Measurements from ENCODE around the gene PCDHGA11.
"Not testable (repeated sequence)": the region's sequence is repeated elsewhere in the genome, so short reads cannot be mapped to it uniquely, and the experiment has no call there.

Gene PCDHGA11

DNA sequence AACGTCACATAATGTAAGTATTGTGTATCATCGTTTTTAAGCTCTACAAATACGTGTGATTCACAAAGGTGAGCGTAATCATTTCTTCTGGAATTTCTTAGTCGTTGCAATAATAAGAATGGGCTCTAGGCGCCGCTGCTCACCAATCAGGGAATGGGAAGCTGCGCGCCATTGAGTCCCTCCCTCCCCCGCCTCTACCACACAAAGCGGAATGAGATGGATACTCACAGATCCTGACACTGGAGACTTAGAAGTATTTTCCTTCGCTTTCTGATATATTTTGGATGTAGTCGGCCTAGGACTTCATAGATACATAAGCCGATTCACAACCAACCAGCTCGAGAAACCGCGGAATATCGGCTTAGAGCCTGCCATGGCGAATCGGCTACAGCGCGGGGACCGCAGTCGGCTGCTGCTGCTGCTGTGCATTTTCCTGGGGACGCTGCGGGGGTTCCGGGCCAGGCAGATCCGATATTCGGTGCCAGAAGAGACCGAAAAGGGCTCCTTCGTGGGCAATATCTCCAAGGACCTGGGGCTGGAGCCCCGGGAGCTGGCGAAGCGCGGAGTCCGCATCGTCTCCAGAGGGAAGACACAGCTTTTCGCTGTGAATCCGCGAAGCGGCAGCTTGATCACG is at the start of gene PCDHGA11:
Gene PCDHGA11, plus strand, starts transcription at position 197 of the 634 bp plus-strand sequence. Its CDS starts 177 bp downstream, at position 374.
- DNase-seq (ENCODE audit: low read depth in 2 of 2): peak in 1 of 2 donors; percentile 45

DNA sequence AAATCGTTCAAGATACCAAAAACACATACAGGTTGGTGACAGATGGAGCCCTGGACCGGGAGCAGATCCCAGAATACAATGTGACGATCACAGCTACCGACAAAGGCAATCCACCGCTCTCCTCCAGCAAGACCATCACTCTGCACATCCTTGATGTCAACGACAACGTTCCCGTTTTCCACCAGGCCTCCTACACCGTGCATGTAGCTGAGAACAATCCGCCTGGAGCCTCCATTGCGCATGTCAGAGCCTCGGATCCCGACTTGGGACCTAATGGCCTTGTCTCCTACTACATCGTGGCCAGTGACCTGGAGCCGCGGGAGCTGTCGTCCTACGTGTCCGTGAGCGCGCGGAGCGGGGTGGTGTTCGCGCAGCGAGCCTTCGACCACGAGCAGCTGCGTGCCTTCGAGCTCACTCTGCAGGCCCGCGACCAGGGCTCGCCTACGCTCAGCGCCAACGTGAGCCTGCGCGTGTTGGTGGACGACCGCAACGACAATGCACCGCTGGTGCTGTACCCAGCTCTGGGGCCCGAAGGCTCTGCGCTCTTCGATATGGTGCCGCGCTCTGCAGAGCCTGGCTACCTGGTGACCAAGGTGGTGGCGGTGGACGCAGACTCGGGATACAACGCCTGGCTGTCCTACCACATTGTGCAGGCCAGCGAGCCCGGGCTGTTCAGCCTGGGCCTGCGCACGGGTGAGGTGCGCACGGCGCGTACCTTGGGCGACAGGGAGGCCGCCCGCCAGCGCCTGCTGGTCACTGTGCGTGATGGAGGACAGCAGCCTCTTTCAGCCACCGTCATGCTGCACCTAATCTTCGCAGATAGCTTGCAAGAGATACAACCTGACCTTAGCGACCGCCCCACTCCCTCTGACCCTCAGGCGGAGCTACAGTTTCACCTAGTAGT is 49.0 kb upstream of the PCDHGA11 start:
- DNase-seq (ENCODE audit: low read depth in 2 of 2): no peak

DNA sequence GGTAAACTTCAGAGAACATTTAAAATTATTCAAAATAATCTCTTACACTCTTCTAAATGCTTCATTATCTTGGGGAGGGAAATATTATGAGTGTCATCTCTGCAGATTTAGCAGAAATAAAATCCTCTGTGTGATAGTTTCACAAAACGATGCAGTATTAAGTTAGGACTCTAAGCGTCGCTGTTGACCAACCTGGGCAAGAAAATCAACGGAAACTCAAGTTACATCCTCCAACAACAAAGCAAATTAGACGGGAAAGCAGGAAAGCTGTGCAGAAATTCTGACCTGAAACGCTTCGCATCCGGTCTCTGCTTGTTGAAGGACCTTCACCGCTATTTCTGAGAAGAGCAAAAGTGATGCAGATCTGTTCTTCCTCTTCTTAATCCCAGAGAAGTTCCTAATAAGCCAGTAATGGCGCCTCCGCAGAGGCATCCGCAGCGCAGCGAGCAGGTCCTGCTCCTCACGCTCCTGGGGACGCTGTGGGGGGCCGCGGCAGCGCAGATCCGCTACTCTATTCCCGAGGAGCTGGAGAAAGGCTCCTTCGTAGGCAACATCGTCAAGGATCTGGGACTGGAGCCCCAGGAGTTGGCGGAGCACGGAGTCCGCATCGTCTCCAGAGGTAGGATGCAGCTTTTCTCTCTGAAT is 47.1 kb upstream of the PCDHGA11 start, which contains the start of gene PCDHGA6:
Gene PCDHGA6, plus strand, starts transcription at position 219 of the 645 bp plus-strand sequence. Its CDS starts 193 bp downstream, at position 412.
- DNase-seq (ENCODE audit: low read depth in 2 of 2): no peak

DNA sequence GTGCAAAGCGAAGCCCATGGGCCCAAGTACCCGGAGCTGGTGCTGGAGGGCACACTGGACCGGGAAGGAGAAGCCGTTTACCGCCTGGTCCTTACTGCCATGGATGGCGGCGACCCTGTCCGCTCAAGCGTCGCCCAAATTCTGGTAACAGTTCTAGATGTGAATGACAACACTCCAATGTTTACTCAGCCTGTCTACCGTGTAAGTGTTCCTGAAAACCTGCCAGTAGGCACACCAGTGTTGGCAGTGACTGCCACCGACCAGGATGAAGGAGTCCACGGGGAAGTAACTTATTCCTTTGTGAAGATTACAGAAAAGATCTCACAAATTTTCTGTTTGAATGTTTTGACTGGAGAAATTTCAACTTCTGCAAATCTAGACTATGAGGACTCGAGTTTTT is 46.2 kb upstream of the PCDHGA11 start:
- DNase-seq (ENCODE audit: low read depth in 2 of 2): no peak

DNA sequence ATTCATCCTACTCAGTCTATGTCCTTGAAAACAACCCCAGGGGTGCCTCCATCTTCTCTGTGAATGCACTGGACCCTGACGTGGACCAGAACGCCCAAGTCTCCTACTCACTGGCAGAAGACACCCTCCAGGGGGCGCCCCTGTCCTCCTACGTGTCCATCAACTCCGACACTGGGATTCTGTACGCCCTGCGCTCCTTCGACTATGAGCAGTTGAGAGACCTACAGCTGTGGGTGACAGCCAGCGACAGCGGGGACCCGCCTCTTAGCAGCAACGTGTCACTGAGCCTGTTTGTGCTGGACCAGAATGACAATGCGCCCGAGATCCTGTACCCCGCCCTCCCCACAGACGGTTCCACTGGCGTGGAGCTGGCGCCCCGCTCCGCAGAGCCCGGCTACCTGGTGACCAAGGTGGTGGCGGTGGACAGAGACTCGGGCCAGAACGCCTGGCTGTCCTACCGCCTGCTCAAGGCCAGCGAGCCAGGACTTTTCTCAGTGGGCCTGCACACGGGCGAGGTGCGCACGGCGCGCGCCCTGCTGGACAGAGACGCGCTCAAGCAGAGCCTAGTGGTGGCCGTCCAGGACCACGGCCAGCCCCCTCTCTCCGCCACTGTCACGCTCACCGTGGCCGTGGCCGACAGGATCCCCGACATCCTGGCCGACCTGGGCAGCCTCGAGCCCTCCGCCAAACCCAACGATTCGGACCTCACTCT is 45.3 kb upstream of the PCDHGA11 start:
- not testable (repeated sequence) for DNase-seq (ENCODE audit: low read depth in 2 of 2)

DNA sequence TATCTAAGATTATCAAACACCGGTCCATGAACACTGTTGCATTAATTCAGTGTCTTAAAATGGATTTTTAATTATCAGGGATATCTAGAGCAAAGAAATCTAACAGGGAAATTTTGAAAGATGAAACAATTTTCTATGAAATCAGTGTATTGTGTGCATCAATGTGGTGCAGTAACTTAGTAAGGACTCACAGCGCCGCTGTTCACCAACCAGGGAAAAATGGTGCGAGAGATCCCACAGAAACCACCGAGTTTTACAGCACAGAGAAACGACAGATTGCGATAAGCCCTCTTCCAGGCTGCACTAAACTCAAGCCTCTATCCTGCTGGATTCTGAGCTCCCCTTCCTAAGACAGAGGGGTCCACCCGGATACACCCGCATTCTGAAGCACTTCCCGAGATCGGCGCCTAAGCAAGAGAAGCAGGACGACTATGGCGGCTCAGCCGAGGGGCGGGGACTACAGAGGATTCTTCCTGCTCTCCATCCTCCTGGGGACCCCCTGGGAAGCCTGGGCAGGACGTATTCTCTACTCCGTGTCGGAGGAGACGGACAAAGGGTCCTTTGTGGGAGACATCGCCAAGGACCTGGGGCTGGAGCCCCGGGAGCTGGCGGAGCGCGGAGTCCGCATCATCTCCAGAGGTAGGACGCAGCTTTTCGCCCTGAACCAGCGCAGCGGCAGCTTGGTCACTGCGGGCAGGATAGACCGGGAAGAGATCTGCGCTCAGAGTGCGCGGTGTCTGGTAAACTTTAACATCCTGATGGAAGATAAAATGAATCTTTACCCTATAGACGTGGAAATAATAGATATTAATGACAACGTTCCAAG is 38.2 kb upstream of the PCDHGA11 start, which contains the start of gene PCDHGA7:
Gene PCDHGA7, plus strand, starts transcription at position 274 of the 826 bp plus-strand sequence. Its CDS starts 158 bp downstream, at position 432.
- no peak for DNase-seq (ENCODE audit: low read depth in 2 of 2)

DNA sequence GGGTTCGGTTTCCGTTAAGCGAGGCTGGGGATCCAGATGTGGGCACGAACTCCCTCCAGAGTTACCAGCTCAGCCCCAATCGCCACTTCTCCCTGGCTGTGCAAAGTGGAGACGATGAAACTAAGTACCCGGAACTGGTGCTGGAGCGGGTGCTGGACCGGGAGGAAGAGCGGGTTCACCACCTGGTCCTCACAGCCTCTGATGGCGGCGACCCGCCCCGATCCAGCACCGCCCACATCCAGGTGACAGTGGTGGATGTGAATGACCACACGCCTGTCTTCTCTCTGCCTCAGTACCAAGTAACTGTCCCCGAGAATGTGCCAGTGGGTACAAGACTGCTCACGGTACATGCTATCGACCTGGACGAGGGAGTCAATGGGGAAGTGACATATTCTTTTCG is 37.5 kb upstream of the PCDHGA11 start:
- DNase-seq (ENCODE audit: low read depth in 2 of 2): no peak

DNA sequence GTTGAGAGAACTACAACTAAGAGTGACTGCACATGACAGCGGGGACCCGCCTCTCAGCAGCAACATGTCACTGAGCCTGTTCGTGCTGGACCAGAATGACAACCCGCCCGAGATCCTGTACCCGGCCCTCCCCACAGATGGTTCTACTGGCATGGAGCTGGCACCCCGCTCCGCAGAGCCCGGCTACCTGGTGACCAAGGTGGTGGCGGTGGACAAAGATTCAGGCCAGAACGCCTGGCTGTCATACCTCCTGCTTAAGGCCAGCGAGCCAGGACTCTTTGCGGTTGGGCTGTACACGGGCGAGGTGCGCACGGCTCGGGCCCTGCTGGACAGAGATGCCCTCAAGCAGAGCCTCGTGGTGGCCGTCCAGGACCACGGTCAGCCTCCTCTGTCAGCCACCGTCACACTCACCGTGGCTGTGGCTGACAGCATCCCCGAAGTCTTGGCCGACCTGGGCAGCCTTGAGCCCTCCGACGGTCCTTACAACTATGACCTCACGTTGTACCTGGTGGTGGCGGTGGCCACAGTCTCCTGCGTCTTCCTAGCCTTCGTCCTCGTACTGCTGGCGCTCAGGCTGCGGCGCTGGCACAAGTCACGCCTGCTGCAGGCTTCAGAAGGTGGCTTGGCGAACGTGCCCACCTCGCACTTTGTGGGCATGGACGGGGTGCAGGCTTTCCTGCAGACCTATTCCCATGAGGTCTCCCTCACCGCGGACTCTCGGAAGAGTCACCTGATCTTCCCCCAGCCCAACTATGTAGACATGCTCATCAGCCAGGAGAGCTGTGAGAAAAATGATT is 36.2 kb upstream of the PCDHGA11 start:
- DNase-seq (ENCODE audit: low read depth in 2 of 2): no peak

DNA sequence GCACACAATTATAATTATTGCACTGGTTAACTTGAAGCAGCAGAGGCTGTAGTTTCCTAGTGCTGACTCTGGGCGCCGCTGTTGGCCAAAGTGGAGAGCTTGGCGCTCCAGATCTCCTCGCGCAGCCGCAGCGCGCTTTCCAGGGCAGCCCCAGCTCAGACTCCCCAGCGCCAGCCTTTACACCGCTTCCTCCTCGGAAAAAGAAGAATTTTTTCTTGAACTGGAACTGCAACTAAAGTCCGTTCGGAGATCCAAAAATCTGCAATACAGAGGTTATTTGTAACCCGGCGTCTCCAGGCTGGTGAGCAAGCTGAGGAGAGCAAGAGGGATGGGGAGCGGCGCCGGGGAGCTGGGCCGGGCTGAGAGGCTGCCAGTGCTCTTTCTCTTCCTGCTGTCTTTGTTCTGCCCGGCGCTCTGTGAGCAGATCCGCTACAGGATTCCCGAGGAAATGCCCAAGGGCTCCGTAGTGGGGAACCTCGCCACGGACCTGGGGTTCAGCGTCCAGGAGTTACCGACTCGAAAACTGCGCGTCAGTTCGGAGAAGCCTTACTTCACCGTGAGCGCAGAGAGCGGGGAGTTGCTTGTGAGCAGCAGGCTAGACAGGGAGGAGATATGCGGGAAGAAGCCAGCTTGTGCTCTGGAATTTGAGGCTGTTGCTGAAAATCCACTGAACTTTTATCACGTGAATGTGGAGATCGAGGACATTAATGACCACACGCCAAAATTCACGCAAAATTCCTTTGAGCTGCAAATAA is 33.1 kb upstream of the PCDHGA11 start, which contains the start of gene PCDHGB4:
Gene PCDHGB4, plus strand, starts transcription at position 142 of the 755 bp plus-strand sequence. Its CDS starts 187 bp downstream, at position 329.
- DNase-seq (ENCODE audit: low read depth in 2 of 2): not testable (repeated sequence)

DNA sequence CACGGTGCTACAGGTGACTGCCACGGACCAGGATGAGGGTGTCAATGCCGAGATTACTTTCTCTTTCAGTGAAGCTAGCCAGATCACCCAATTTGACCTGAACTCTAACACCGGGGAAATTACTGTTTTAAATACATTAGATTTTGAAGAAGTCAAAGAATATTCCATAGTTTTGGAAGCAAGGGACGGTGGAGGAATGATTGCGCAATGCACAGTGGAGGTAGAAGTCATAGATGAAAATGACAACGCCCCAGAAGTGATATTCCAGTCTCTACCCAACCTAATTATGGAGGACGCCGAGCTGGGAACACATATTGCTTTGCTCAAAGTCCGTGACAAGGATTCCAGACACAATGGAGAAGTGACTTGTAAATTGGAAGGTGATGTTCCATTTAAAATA is 32.2 kb upstream of the PCDHGA11 start:
- DNase-seq (ENCODE audit: low read depth in 2 of 2): no peak

DNA sequence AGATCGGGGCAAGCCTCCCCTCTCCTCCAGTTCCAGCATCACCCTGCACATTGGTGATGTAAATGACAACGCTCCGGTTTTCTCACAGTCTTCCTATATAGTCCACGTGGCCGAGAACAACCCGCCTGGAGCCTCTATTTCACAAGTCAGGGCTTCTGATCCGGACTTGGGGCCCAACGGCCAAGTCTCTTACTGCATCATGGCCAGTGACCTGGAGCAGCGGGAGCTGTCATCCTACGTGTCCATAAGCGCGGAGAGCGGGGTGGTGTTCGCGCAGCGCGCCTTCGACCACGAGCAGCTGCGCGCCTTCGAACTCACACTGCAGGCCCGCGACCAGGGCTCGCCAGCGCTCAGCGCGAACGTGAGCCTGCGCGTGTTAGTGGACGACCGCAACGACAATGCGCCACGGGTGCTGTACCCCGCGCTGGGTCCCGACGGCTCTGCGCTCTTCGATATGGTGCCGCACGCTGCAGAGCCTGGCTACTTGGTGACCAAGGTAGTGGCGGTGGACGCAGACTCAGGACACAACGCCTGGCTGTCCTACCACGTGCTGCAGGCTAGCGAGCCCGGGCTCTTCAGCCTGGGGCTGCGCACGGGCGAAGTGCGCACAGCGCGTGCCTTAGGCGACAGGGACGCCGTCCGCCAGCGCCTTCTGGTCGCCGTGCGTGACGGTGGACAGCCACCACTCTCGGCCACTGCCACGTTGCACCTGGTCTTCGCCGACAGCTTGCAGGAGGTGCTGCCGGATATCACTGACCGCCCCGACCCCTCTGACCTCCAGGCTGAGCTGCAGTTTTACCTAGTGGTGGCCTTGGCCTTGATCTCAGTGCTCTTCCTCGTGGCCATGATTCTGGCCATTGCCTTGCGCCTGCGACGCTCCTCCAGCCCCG is 31.5 kb upstream of the PCDHGA11 start:
- DNase-seq (ENCODE audit: low read depth in 2 of 2): no peak

DNA sequence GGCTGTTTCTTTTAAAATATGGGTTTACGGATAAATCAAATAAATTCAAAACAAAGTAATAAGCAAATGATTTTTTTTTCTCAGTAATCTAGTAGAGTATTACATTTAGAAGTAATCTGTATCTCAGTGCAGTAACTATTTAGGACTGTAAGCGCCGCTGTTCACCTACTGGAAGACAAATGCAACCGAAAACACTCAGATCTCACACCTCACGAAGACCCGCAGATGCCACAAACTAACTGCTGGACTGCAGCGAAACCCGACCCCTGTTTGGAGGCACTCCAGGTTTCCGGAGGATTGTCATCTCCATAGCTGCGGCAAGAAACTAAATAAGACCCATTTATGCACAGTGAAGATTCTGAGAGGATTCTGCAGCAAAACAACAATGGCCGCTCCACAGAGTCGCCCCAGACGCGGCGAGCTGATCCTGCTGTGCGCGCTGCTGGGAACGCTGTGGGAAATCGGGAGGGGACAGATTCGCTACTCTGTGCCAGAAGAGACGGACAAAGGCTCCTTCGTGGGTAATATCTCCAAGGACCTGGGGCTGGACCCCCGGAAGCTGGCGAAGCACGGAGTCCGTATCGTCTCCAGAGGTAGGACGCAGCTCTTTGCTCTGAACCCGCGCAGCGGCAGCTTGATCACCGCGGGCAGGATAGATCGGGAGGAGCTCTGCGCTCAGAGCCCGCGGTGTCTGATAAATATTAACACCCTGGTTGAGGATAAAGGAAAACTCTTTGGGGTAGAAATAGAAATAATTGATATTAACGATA is 28.2 kb upstream of the PCDHGA11 start, which contains the start of gene PCDHGA8:
Gene PCDHGA8, plus strand, starts transcription at position 205 of the 770 bp plus-strand sequence. Its CDS starts 181 bp downstream, at position 386.
- no peak for DNase-seq (ENCODE audit: low read depth in 2 of 2)

DNA sequence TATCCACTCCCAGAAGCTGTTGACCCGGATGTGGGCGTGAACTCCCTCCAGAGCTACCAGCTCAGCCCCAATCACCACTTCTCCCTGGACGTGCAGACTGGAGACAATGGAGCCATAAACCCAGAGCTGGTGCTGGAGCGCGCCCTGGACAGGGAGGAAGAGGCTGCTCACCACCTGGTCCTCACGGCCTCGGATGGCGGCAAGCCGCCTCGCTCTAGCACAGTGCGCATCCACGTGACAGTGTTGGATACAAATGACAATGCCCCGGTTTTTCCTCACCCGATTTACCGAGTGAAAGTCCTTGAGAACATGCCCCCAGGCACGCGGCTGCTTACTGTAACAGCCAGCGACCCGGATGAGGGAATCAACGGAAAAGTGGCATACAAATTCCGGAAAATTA is 27.6 kb upstream of the PCDHGA11 start:
- DNase-seq (ENCODE audit: low read depth in 2 of 2): no peak

DNA sequence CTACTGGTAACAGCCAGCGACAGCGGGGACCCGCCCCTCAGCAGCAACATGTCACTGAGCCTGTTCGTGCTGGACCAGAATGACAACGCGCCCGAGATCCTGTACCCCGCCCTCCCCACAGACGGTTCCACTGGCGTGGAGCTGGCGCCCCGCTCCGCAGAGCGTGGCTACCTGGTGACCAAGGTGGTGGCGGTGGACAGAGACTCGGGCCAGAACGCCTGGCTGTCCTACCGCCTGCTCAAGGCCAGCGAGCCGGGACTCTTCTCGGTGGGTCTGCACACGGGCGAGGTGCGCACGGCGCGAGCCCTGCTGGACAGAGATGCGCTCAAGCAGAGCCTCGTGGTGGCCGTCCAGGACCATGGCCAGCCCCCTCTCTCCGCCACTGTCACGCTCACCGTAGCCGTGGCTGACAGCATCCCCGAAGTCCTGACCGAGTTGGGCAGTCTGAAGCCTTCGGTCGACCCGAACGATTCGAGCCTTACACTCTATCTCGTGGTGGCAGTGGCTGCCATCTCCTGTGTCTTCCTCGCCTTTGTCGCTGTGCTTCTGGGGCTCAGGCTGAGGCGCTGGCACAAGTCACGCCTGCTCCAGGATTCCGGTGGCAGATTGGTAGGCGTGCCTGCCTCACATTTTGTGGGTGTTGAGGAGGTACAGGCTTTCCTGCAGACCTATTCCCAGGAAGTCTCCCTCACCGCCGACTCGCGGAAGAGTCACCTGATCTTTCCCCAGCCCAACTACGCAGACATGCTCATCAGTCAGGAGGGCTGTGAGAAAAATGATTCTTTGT is 26.3 kb upstream of the PCDHGA11 start:
- not testable (repeated sequence) for DNase-seq (ENCODE audit: low read depth in 2 of 2)

DNA sequence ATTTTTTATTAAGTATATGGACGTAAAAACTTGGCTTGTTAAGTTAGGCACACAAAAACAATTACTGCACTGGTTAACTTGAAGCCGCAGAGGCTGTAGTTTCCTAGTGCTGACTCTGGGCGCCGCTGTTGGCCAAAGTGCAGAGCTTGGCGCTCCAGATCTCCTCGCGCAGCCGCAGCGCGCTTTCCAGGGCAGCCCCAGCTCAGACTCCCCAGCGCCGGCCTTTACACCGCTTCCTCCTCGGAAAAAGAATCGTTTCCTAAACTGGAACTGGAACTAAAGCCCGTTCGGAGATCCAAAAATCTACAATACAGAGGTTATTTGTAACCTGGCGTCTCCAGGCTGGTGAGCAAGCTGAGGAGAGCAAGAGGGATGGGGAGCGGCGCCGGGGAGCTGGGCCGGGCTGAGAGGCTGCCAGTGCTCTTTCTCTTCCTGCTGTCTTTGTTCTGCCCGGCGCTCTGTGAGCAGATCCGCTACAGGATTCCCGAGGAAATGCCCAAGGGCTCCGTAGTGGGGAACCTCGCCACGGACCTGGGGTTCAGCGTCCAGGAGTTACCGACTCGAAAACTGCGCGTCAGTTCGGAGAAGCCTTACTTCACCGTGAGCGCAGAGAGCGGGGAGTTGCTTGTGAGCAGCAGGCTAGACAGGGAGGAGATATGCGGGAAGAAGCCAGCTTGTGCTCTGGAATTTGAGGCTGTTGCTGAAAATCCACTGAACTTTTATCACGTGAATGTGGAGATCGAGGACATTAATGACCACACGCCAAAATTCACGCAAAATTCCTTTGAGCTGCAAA is 22.9 kb upstream of the PCDHGA11 start, which contains the start of gene PCDHGB5:
Gene PCDHGB5, plus strand, starts transcription at position 192 of the 796 bp plus-strand sequence. Its CDS starts 181 bp downstream, at position 373.
- not testable (repeated sequence) for DNase-seq (ENCODE audit: low read depth in 2 of 2)

Data from stimulated activated CD8-positive, alpha-beta memory T cell treated with anti-CD3 and anti-CD28 coated beads, Interleukin-2, amount 100 ng/mL, for 48 hours (primary cell).